Neutrophil (primary cell): ENCODE data around the gene CDC42EP3.

Experiments used
- H3K27ac ChIP-seq: fragments of 200-600 bp; sonication (generic); 2 replicates; pipeline ENCODE4 v1.5.1; 2016; ENCODE audit warnings: mild to moderate bottlenecking, moderate library complexity
- H3K27me3 ChIP-seq: fragments of 200-600 bp; sonication (generic); 2 replicates; pipeline ENCODE4 v1.6.0; 2016; ENCODE audit warnings: mild to moderate bottlenecking
- H3K36me3 ChIP-seq: fragments of 200-600 bp; sonication (generic); 2 replicates; pipeline ENCODE4 v1.5.1; 2017
- H3K4me1 ChIP-seq, 2 experiments: fragments of 200-600 bp in 1 of 2; sonication (generic) in 1 of 2; 1 replicate in 1 of 2; 2 replicates in 1 of 2; pipeline versions ENCODE4 v1.5.1 to v1.6.1; 2013 to 2016; ENCODE audit warnings: low read depth in 1 of 2, low read length in 1 of 2, mild to moderate bottlenecking in 1 of 2, moderate library complexity in 1 of 2; ENCODE audit not compliant: control insufficient read depth in 1 of 2, insufficient read depth in 1 of 2
- H3K4me3 ChIP-seq, 2 experiments: fragments of 200-600 bp in 1 of 2; sonication (generic) in 1 of 2; 1 replicate in 1 of 2; 2 replicates in 1 of 2; pipeline ENCODE4 v1.5.1; 2013 to 2016; ENCODE audit warnings: low read depth in 1 of 2, low read length in 1 of 2, mild to moderate bottlenecking in 1 of 2, moderate library complexity in 1 of 2
- H3K9me3 ChIP-seq: fragments of 200-600 bp; sonication (generic); 2 replicates; pipeline ENCODE4 v1.5.1; 2016
- TF ChIP-seq, protein P1 (sequence below): fragments of 200-600 bp; sonication (generic); IDR thresholded peaks from 2 replicates; pipeline ENCODE4 v1.5.1; 2016; ENCODE audit warnings: antibody characterized with exemption

CDC42EP3 gene

DNA sequence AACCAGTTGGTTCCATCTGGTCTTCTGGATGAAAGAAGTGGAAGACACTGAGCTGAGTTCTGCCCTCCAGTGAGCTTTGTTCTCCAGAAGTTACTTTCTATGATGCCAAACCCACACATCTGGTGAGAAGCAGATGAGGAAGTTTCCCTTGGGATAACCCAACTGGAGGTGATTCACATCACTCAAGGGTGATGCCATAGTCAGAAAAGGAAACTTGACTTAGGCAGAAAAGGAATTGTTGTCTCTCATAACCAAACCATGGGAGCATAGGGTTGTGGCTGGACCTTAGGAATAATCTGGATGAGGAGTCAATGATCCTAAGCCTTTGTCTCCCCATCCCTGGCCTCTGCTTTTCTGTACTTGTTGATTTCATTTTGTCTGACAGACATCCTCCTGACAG, 43.7 kb downstream of the CDC42EP3 start:
- no peak overlapping the region for H3K27ac ChIP-seq

DNA sequence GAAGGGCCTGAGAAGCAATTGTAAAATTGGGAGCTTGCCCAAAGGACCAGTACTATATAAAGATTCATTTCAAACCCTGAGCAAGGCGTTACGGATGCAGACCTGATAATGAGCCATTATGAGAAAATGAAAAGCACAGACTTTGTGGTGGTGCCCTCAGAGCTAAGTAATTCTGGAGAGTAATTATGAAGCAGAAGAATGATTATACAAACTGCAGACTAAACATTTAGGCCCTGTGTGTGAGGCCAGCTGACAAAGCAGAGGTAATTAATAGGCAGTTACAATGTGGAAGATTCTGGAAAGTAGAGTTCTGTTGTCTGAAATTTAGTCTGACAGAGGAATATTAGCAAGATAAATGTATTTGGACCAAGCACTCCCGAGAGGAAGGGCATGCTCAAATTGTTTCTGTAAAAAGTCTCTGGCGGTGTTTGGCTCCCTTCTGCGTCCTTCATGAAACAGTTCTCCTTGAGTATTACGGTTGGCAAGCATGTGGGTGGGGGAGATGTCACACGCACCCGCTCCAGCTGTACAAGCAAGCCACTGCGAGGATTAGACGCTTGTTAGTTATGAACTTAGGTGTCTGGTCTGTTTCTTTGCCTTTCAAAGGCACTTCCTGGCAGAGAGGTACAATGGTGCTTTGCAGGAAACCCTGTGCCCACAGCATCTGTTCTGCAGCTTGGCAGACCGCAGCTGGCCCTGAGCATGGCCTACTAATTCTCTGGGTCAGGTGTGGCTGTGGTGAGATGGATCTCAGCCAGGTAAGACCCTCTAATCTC, 45.5 kb downstream of the CDC42EP3 start:
- Histone ChIP-seq H3K27ac (peak overlapping the region; percentile 98), H3K36me3 (peaks cover 16% of the 10 kb centered on the region), H3K9me3 (no peaks in the 10 kb centered on the region), H3K27me3 (no peaks in the 10 kb centered on the region), H3K4me3 (no peak overlapping the region), H3K4me1 (peaks cover 54 to 65% of the 10 kb centered on the region in 2 experiments)
- TF ChIP-seq, protein P1, sequence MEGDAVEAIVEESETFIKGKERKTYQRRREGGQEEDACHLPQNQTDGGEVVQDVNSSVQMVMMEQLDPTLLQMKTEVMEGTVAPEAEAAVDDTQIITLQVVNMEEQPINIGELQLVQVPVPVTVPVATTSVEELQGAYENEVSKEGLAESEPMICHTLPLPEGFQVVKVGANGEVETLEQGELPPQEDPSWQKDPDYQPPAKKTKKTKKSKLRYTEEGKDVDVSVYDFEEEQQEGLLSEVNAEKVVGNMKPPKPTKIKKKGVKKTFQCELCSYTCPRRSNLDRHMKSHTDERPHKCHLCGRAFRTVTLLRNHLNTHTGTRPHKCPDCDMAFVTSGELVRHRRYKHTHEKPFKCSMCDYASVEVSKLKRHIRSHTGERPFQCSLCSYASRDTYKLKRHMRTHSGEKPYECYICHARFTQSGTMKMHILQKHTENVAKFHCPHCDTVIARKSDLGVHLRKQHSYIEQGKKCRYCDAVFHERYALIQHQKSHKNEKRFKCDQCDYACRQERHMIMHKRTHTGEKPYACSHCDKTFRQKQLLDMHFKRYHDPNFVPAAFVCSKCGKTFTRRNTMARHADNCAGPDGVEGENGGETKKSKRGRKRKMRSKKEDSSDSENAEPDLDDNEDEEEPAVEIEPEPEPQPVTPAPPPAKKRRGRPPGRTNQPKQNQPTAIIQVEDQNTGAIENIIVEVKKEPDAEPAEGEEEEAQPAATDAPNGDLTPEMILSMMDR = no peak

More for the DNA sequence above, 43.7 kb downstream of the CDC42EP3 start:
- TF ChIP-seq, protein P1 = no peak
- Histone ChIP-seq H3K36me3 (peaks cover 16% of the 10 kb centered on the region), H3K4me3 (no peak overlapping the region), H3K27me3 (no peaks in the 10 kb centered on the region), H3K4me1 (peaks cover 37 to 51% of the 10 kb centered on the region in 2 experiments), H3K9me3 (no peaks in the 10 kb centered on the region)

DNA sequence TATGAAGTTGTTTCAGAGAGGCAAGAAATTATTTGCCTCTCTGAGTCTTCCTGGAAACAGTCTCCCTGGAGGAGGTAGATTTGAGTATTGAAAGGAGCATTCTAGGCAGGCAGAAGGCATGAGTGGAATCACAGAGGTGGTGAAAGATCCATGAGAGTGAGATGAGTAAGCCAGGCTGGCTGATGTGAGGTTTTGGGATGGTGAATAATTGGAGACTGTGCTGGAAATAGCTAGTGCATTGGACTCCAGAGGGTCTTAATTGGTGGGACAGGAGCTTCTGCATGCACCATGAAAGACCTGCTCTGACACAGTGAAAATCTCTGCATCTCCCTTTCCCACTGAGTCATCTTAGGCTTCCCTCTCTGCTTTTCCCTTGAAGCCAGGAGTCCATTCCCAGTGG, 46.3 kb downstream of the CDC42EP3 start:
- peak overlapping the region; percentile 98 for H3K27ac ChIP-seq
- H3K36me3 ChIP-seq = peaks cover 16% of the 10 kb centered on the region
- TF ChIP-seq, protein P1 = no peak
- H3K27me3 ChIP-seq = no peaks in the 10 kb centered on the region
- H3K4me3 ChIP-seq = no peak overlapping the region
- peaks cover 57 to 60% of the 10 kb centered on the region in 2 experiments for H3K4me1 ChIP-seq
- H3K9me3 ChIP-seq = no peaks in the 10 kb centered on the region

DNA sequence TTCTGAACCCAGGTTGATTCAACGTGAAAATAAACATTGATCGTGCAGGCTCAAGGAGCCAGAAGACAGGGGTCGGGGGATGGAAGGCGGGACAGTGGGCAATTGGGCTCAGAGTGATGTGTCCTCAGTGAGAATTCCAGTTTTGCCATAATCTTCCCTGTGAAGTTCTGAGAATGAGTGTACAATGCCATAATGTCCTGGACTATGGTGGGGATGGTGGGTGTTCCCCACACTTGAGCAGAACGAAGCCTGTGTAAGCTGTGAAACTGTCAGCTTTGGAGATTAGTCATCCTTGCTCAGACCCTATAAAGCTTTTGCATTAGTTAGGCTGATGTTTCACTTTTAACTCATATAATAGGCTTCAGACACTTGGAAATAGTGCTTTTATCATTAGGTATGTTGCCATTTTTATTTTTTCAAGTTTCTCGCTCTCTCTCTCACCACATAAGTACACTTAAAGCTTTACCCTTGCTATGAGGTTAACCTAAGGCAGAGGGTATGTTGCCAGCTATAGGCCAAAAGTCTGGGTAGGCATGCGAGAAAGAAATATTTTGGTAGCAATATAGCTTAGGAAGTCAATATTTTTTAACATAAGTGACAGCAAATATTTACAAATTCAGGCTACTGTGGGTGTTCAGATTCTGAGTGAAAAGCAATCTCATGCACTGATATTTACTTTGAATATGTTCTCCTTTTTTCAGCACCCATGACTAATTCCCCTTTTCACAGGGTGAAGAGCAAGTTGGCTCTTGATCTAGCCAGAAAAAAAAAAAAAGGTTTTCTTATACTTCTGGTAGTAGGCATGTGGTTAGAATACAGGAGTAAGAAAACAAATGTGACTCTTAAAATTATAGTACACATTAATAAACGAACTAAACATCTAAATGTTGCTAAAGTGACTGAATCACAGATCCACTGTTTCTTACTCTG, 47.2 kb downstream of the CDC42EP3 start:
- no peaks in the 10 kb centered on the region for H3K27me3 ChIP-seq
- H3K4me3 ChIP-seq = no peak overlapping the region
- H3K36me3 ChIP-seq = peaks cover 8% of the 10 kb centered on the region
- peak overlapping the region; percentile 98 for H3K27ac ChIP-seq
- H3K4me1 ChIP-seq = peaks cover 65 to 70% of the 10 kb centered on the region in 2 experiments
- no peaks in the 10 kb centered on the region for H3K9me3 ChIP-seq
- TF ChIP-seq, protein P1 = no peak

DNA sequence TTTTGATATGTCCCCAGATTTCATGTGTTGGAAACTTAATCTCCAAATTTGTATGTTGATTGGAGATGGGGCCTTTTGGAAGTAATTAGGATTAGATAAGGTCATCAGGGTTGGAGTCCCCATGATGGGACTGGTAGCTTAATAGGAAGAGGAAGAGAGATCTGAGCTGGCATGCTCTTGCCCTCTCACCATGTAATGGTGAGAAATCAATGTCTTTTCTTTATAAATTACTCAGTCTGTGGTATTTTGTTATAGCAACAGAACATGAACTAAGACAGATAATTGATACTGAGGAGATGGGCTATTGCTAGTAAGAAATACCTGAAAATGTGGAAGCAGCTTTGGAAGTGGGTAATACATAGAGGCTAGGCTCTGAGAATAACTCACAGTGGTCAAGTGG, 48.0 kb downstream of the CDC42EP3 start:
- Histone ChIP-seq H3K4me3 (no peak overlapping the region), H3K4me1 (peaks cover 73 to 78% of the 10 kb centered on the region in 2 experiments), H3K9me3 (no peaks in the 10 kb centered on the region), H3K27me3 (no peaks in the 10 kb centered on the region), H3K27ac (peak overlapping the region; percentile 98), H3K36me3 (no peaks in the 10 kb centered on the region)
- TF ChIP-seq, protein P1 = no peak
